Pulmonary artery endothelial cell (primary cell): ENCODE data around the gene PIK3AP1. TPM values are rescaled to one million over a fixed set of nuclear protein-coding genes. Genes with fewer than 3 reads are reported as not detected.

Experiments used
- DNase-seq: peaks from one replicate; pipeline ENCODE4 v3.0.0-alpha.2; 2011; ENCODE audit warnings: low read depth, low spot score
- total RNA-seq: library from RNA; depleted of rRNA; stranded (reverse); fragments of >200 nt; gene quantifications from 2 replicates; pipeline ENCODE4 v1.2.3, GENCODE V29; 2014

Gene PIK3AP1
- total RNA-seq, 1 donor from 2014 or later = 0.13 TPM

DNA sequence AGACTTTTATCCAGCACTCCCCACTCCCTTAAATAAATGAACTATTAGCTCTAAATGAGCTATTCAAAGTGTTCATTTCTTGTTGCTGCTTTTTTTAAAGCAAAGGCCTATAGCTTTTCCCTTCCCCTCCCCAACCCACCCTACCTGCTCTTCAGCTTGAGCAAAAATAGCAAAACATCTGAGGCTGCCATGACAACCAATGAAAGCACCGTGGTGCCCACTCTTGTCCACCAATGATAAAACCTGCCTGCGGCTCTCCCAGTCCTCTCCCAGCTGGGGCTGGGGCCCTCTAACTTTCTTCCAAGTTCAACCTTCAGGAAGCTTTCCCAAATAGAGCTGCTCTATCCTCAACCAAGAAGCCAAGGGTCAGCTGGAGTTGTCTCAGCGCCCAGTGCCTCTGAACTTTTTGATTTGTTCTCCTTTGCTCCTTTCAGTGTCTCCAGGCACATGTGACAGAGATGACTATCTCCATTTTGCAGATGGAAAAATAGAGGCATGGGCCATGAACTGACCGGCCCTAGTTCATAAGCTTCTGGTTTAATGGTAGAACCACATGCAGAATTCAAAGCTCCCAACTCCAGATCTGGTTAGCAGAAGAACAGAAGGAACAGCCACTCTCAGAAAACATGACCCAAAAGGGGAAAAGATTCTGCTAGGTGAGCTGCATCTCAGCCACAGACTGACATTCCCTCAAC, 47.7 kb downstream of the PIK3AP1 start:
- DNase-seq = no peak

DNA sequence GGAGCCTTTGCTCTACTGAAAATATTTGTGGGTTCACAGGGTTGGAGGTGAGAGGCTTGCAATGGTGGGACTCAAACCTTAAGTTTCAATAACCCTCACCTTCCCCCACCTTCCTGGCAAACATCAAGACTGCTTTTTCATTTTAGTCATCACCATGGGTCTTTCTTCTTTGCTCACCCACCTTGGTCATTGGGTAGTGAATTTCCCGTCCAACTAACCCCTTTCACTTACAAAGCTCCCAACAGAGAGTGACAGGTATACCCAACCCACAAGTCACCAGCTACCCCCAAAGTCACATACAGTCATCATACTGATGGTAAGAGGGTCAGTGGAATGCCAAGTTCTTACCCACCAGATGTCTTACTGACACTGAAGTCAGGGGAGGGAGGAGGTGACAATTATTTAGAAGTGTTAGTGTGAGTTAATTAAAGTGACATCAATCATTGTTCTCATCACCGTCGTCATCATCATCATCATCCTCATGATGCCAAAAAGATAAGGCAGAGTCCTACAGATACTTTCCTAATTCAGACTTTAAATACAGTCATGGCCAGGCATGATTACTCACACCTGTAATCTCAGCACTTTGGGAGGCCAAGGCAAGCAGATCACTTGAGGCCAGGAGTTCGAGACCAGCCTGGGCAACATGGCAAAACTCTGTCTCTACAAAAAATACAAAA, 49.0 kb downstream of the PIK3AP1 start:
- DNase-seq = no peak

DNA sequence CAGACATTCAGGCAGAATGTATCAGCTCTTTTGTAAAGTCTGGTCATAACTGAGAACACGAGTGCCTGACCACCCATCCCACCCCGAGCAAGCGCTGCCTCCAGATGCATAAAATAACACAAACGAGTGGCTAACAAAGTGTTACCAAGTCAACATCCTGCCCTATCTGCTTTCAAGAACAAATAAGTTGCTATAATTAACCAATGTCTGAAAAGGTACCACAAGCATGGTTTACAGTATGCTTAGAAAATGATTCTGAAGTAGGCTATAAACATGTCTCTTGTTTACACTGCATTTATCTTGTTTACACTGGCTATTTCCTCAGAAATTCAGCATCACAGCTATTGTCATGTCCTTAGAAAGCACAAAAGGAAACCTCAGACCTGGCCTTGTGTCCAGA, 49.5 kb downstream of the PIK3AP1 start:
- DNase-seq = no peak

DNA sequence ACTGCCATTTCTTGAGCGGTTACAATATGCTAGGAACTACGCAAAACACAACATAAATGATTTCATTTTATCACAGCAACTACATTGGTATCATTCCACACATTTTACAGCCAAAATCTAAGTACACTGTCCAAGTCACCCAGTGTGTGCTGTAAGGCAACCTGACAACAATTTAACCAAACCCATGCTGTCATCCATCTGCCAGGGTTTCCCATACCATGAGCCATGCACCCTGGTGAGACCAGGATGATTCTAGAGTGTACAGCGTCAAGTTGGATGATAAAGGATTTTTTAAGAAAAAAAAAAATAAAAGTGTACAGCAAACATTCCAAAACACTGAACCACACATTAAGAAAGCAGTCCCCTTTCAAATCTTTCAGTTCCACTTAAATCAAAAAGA, 52.9 kb downstream of the PIK3AP1 start:
- no peak for DNase-seq

DNA sequence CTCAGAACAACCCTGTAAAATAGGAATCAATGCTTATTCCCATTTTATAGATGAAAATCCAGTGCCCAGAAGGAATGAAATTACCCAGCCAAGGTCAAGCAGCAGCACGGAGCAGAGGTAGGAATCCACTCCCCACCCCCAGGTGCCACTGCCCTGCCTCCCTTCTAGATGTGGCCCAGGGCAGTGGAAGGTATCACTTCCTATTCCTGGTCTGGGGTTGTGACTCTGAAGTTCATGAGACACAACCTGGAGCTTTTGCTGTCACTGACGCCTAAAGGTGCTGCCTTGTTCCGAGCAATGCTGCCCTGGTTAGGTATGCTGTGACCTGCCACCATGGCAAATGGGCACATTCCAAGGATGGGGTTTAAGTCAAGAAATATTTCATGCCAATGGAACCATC, 53.6 kb downstream of the PIK3AP1 start:
- DNase-seq = no peak

DNA sequence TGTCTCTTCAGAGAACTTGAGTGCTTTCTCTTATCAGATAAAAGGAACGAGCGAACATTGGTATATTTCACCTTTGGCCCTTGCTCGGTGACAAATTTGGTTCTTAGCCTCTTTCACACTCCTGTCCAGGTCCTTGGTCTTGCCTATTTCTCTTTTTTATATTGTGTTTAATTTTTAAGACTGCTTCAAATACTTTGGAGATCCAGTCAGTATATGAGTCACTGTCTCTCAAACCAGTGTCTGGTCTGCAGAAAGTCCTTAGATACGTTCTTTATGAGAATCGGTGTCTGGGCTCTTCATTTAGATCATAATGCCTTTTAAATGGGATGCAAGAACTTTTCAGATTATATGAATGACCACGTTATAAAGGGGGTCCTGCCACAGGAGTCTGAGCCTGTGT, 55.0 kb downstream of the PIK3AP1 start:
- no peak for DNase-seq

DNA sequence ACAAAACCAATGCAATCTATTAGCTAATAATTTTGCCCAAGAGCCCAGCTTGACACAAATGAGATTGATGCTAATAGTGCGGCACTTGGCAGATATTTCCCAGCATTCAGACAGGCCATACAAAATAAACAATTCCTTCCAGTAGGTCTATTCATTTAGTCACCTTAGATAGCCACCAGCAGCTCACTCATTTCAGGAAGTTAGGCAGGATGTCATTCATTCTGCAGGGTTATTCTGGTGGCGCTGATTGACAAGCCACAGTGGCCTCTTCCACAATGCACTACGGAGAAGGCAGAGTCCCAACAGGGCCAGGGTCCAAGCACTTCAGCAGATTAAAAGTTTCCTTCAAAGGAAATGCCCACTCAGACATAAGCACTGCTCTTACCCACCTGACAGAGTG, 55.8 kb downstream of the PIK3AP1 start:
- DNase-seq = no peak

DNA sequence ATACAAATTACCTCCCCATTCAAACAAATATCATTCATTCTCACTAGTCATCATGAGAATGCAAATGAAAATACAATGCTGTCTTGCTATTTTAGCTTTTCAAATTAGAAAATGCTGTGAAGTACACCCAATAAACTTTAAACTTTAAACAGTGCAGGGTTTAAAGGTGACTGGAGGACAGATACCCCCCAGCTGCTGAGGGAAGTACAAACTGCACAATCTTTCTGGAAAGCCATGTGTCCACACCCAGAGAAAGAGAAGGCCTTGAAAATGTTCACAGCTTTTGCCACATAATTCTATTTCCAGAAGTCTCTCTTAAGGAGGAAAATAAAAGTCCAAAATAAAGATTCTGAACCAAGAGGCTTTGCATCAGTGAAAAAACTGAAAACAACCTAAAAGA, 56.5 kb downstream of the PIK3AP1 start:
- no peak for DNase-seq

DNA sequence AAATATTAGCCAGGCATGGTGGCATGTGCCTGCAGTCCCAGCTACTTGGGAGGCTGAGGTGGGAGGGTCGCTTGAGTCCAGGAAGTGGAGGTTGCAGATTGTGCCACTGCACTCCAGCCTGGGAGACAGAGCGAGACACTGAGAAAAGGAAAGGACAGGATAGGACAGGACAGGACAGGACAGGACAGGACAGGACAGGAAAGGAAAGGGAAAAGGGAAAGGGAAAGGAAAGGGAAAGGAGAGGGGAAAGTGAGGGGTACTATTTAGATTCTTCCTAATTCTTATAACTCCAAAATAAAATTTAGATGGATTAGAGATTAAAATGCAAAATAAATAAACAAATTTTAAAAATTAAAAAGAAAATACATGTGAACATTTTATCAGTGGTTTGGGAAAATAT, 58.7 kb downstream of the PIK3AP1 start:
- DNase-seq = no peak

DNA sequence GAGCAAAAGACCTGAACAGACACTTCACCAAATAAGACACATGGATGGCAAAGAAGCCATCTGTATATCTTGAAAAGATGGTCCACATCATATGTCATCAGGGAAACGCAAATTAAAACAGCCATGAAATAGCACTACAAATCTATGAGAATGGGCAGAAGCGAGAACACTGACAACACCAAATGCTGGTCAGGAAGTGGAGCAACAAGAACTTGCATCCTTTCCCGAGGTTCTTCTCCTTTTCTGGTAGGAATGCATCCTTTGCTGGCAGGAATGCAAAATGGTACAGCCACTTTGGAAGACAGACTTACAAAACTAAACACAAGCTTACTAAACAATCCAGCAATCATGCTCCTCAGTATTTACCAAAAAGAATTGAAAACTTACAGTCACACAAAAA, 60.0 kb downstream of the PIK3AP1 start:
- no peak for DNase-seq

DNA sequence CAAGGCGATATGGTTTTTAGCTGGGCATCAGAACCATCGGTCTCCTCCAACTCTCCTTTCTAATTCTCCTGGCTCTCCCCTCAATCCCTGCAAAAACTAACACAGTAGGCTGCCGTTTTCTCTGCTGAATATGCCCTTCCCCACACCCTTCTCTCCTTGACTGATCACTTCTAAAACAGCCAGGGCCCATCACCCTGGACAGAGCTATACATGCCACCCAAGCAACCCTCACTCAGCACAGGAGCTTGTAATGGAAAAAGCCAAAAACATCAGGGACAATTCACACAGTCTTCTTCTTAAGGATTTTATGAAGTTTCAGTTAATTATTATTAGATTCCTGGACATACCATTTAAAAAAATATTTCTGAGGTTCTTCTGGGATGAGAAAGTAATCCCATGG, 61.5 kb downstream of the PIK3AP1 start:
- DNase-seq = no peak

DNA sequence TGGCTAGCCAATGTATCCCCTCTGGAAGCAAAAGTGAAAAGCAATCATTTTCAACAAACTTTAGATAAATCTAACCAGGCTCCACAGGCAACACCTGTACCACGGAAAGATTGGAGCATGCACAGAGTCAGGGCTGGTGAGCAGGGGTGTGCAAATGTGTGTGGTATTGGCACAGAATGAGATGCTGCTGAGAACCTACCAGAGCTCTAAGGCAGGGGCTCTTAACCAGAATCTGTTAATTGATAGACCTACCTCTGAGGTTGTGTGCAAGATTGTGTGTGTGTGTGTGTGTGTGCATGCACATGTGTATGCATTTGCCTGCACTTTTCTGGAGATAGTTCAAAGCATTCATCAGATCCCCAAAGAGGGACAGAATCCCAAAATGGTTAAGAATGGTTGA, 62.9 kb downstream of the PIK3AP1 start:
- DNase-seq = no peak

DNA sequence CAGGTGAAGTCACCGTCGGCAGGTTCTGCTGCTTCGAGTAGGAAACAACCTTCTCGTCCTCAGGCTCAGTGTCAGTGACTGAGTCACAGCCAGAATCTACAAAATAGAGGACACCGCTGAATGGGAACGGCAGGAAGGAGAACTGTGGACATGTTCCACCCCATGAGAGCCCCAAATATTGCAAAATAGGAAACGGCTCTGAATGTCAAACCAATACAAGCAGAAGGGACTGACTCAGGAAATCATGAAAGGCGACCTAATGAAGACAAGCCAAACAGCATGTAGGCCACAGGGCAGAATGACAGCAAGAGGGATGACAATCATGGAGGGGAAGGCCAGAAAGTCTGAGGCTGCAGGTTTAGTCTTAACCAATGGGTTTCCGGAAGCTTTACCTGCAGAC, 63.5 kb downstream of the PIK3AP1 start:
- DNase-seq = no peak

DNA sequence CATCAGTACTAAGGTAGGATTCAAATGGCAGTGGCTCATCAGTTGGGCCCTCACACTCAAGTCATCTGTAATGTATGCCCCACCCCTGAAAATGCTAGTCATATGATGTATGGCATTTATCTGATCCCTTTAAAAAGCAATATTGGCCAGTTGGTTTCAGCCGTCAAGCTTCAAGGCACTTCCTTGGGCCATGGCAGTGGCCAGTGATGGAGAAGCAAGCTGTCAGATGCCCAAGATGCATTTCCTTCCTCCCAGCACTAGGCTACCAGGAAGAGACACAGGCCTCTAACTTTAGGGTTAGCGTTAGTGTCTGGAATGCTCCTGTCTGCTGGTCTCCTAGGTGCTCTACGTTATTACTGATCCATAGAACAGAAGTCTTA, 64.1 kb downstream of the PIK3AP1 start:
- DNase-seq = no peak

DNA sequence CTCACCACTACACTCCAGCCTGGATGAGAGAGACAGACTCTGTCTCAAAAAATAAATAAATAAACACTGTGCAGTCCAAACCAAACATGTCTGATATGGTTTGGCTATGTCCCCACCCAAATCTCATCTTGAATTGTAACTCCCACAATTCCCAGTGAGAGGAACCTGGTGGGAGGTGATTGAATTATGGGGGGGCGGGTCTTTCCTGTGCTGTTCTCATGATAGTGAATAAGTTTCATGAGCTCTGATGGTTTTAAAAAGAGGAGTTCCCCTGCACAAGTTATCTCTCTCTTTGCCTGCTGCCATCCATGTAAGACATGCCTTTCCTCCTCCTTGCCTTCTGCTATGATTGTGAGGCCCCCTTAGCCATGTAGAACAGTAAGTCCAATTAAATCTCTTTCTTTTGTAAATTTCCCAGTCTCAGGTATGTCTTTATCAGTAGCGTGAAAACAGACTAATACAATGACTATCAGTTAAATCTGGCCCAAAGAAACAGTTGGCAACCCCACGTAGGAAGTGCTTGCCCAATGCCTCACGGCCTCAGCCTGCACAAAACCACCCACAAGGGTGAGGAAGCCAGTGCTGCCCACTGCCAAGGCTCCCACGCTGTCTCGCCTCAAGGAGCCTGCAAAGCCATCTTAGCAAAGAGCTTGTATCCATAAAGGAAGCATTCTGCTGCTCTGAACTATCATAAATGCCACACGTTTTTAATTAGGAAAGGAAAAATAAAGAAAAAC, 64.7 kb downstream of the PIK3AP1 start:
- DNase-seq = no peak

DNA sequence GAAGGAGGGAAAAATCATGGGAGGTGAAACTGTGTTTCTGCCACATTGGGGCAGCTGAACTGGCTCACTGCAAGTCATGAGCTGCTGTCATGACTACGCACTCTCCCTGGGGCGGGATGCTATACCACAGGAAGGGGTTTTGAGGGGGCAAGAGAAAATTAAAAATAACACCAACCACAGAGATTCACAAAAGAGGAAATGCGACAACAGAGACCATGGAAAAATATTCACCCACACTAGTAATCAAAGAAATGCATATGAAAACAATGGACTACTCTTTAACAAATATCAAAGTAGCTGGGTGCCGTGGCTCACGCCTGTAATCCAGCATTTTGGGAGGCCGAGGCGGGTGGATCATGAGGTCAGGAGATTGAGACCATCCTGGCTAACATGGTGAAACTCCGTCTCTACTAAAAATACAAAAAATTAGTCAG, 68.3 kb downstream of the PIK3AP1 start:
- no peak for DNase-seq

DNA sequence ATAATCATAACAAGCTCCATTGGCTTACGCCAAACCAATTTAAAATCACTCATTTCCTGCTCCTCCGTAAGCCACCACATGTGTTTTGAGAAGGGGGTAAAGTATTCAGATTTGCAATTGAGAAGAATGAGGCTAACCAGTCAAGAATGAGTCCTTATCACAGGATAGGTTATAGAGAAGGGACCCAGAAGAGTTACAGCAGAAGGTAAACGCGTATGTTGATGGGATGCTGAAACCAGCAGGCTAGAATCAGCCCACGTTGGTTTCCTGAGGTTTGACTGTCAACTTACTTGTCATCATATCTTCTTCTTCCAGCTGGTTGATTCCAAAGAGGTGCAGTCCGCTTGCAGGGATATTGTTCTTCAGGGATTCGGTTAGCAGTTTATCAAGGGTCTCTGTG, 69.4 kb downstream of the PIK3AP1 start:
- no peak for DNase-seq

DNA sequence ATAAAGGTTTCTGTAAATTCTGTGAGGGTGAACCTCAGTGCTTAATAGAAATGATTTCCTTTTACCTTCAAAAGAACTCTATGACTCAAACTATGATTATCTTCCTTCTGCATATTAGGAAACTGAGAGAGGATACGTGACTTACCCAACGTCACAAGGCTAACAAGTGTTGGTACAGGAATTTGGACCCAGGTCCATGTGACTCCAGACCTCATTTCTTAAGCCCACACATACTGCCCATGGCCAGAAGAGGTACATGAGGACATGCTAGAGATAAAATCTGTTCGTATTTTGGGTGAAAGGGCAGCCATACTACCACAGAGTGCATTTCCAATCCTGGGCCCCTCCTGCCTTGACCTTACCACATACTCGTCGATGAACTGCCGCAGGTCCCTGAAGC, 72.0 kb downstream of the PIK3AP1 start:
- DNase-seq = no peak

DNA sequence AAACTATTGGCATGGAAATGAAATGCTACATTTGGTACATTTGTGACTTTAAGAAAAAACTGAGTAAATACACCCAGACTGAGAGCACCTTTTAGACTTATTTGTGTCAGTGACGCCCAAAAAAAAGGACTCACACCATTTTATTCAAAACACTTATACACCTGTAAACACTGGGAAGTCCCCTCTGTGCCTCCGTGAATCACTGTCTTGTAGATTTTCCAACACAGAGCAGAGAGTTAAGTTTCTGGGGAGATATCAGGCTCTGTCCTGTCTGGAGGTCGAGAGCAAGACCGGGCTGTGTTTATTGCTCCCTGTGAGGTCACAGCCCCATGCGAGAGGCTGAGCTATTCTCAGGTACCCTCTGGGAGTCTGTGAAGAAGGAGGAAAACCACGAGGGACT, 72.8 kb downstream of the PIK3AP1 start:
- DNase-seq = no peak

DNA sequence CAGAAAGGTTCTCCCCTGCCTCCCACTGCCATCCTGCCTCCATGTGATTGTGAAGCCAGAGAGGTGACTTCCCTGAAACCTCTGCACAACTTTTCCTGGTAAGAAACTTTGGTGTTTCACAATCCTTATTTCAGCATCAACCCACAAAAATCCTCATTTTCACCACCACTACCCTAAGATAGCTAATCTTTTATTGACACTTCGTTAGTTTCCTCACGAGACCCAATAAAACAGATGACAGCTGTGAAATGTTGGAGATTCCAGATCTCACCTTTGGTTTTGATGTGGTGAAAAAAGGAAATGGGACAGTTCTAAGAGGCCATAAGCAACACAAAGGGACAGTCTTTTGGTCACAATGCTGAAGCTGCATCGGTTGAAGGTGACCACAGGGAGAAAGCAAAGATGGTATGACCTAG, 73.6 kb downstream of the PIK3AP1 start:
- DNase-seq = no peak

DNA sequence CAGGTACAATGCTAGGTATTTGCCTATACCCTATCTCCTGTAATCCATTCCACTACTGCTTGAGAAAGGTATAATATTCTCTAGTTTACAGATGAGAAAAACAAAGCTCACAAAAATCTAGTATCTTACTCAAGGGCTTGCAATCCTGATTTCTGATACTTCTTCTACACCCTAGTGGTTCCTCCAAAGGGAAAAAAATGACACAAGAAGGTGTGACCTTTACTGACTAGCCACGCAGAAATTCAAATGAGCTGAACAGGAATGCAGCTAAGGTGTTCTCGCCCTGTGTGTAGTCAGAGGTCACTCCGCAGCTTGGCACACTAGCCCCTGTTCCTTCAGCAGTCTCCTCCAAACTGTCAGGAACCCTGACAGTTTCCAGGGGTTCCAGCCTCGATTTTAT, 74.0 kb downstream of the PIK3AP1 start:
- no peak for DNase-seq

DNA sequence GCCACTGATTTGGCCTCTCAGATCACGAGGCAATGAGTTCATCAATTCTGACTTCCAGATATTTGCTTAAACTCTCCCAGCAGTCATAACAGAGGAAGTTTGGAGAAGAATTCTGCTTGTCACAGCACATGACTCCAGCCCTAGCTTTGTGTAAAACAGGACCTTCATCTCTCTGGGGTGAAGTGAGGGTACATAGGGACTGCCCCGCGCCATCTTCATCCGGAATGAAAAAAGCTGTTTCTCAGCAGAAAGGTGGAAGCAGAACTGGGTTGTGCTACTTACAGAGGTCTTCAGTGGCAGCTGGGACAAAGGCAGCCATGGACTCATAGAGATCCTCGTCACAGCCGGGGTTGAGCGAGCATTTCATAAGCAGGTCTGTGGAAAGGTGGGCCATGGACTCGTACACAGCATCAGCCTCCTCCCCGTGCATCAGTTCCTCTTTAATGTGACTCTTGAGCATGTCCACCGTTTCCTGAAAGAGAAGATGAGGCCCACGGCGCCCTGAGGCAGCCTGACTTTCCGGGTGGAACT, 75.1 kb downstream of the PIK3AP1 start:
- DNase-seq = no peak
